GM06990 (cell line): ENCODE data around the gene EME1.
A peak's percentile ranks its signal among the peaks of the same experiment; 100 is the strongest.
"Not testable (repeated sequence)": the region's sequence is repeated elsewhere in the genome, so short reads cannot be mapped to it uniquely, and the experiment has no call there.

Experiments used
- DNase-seq: peaks from one replicate; pipeline ENCODE4 v3.0.0-alpha.2; 2011; ENCODE audit not compliant: insufficient read length; ENCODE audit errors: extremely low read depth
- H3K27me3 ChIP-seq: replicated peaks from 2 replicates; pipeline ENCODE4 v1.6.0; 2011; ENCODE audit warnings: low read length; ENCODE audit not compliant: control insufficient read depth, insufficient read depth
- H3K36me3 ChIP-seq: 2 replicates; pipeline ENCODE4 v1.5.1; 2011; ENCODE audit warnings: low read length; ENCODE audit not compliant: control insufficient read depth, insufficient read depth
- H3K4me3 ChIP-seq: replicated peaks from 2 replicates; pipeline ENCODE4 v1.5.1; 2011; ENCODE audit warnings: low read depth, mild to moderate bottlenecking, control low read depth, low read length
- CTCF ChIP-seq: IDR thresholded peaks from 2 replicates; pipeline ENCODE4 v1.5.1; 2011; ENCODE audit warnings: low read length, control low read depth, mild to moderate bottlenecking, inconsistent platforms; ENCODE audit not compliant: insufficient read depth, poor library complexity, severe bottlenecking

The EME1 gene

GRCh38 chr17:50394711-50395110 is 21.7 kb downstream of the EME1 start:
- Histone ChIP-seq H3K36me3 (peaks cover 33% of the 10 kb centered on the region), H3K4me3 (no peak overlapping the region), H3K27me3 (no peaks in the 10 kb centered on the region)
- TF ChIP-seq CTCF: no peak
- no peak for DNase-seq

- peak; percentile 37 for DNase-seq
- TF ChIP-seq CTCF: no peak
- H3K27me3 ChIP-seq: no peaks in the 10 kb centered on the region
- H3K36me3 ChIP-seq: peaks cover 24% of the 10 kb centered on the region
- peak overlapping the region; percentile 98 for H3K4me3 ChIP-seq
Observed at GRCh38 chr17:50396261-50397110, 23.5 kb downstream of the EME1 start.

- peaks cover 17% of the 10 kb centered on the region for H3K36me3 ChIP-seq
- peak; percentile 90 for DNase-seq
- H3K4me3 ChIP-seq: peak within 1 kb of the TSS; percentile 98
- peak; percentile 99 for TF ChIP-seq CTCF
- H3K27me3 ChIP-seq: no peaks in the 10 kb centered on the region
Observed at GRCh38 chr17:50397111-50397918, 24.3 kb downstream of the EME1 start, which contains the start of gene LRRC59. Gene LRRC59, minus strand, starts transcription at chr17:50397523. Its CDS starts 206 bp downstream, at chr17:50397317.

- no peak for DNase-seq
- no peak overlapping the region; the same call in 1 of the 2 replicates for H3K4me3 ChIP-seq
- TF ChIP-seq CTCF: no peak
- H3K36me3 ChIP-seq: peaks cover 13% of the 10 kb centered on the region
- H3K27me3 ChIP-seq: no peaks in the 10 kb centered on the region
Observed at GRCh38 chr17:50397919-50398285, 24.9 kb downstream of the EME1 start.

GRCh38 chr17:50398672-50399071 is 25.6 kb downstream of the EME1 start:
- H3K27me3 ChIP-seq, H3K4me3 ChIP-seq, H3K36me3 ChIP-seq, DNase-seq: not testable (repeated sequence)

- DNase-seq, H3K27me3 ChIP-seq, H3K36me3 ChIP-seq, H3K4me3 ChIP-seq: not testable (repeated sequence)
Observed at GRCh38 chr17:50399591-50399990, 26.6 kb downstream of the EME1 start.

- not testable (repeated sequence) for DNase-seq, H3K36me3 ChIP-seq, H3K27me3 ChIP-seq, H3K4me3 ChIP-seq
Observed at GRCh38 chr17:50405351-50405750, 32.3 kb downstream of the EME1 start.
